HepG2 (cell line): Measurements from ENCODE around the gene CAMKMT. TPM values are rescaled to one million over a fixed set of nuclear protein-coding genes. Genes with fewer than 3 reads are reported as not detected.

Experiments used
- ATAC-seq: fragments of 200-7000 bp; cut with Tn5 transposase; 3 replicates; pipeline ENCODE4 v1.9.1; 2020; ENCODE audit warnings: mild to moderate bottlenecking, moderate library complexity
- BruUV-seq: library from RNA; stranded (reverse); fragments of 400-500 nt; replicated peaks from 2 replicates; lab custom pipeline; 2021; lab: Mats Ljungman, UMichigan
- CTCF ChIA-PET: fragments of 300-600 bp; formaldehyde crosslinking; extraction: SDS; loops from one replicate; lab custom pipeline; 2021; ENCODE audit warnings: low total read pairs, inconsistent platforms, low intra/inter-chr PET ratio; lab: Yijun Ruan, JAX
- POLR2A ChIA-PET: fragments of 350-600 bp; sonication (Branson Sonifier 250); formaldehyde crosslinking; loops from one replicate; lab custom pipeline; 2020; ENCODE audit warnings: antibody characterized with exemption, inconsistent platforms; lab: Yijun Ruan, JAX
- DNase-seq: peaks from one replicate; pipeline ENCODE4 v3.0.0-alpha.2; 2015; ENCODE audit warnings: low spot score
- FAIRE-seq: peaks from 3 replicates; lab custom pipeline; 2011; peaks lifted over from hg19 to GRCh38; lab: Jason Lieb, UNC
- H2AFZ ChIP-seq: one replicate; pipeline ENCODE4 v1.6.1; 2011; ENCODE audit warnings: low read length, inconsistent platforms
- H3K27ac ChIP-seq: fragments of 300-600 bp; 3 replicates; pipeline ENCODE4 v1.8.0; 2011; ENCODE audit warnings: mixed run types, mild to moderate bottlenecking, mixed read lengths, low read length, inconsistent platforms; ENCODE audit not compliant: insufficient read depth; ENCODE audit errors: extremely low read length
- H3K27me3 ChIP-seq, 2 experiments: fragments of 200-600 bp in 1 of 2; 2 replicates in 1 of 2; 3 replicates in 1 of 2; pipeline versions ENCODE4 v1.6.0 to v1.8.0; 2011; ENCODE audit warnings: low read length in 2 of 2, mild to moderate bottlenecking in 2 of 2, moderate library complexity in 2 of 2, inconsistent platforms in 1 of 2; ENCODE audit not compliant: insufficient read depth in 2 of 2, control insufficient read depth in 1 of 2
- H3K36me3 ChIP-seq, 2 experiments: fragments of 200-600 bp in 1 of 2; replicated peaks in 1 of 2; 2 replicates in 1 of 2; 3 replicates in 1 of 2; pipeline versions ENCODE4 v1.5.1 to v1.8.0; 2011; ENCODE audit warnings: low read length in 2 of 2, inconsistent platforms in 1 of 2; ENCODE audit not compliant: insufficient read depth in 2 of 2, control insufficient read depth in 1 of 2
- H3K4me1 ChIP-seq: 2 replicates; pipeline ENCODE4 v1.5.1; 2012; ENCODE audit warnings: low read length, inconsistent platforms; ENCODE audit not compliant: insufficient read depth
- H3K4me2 ChIP-seq: 2 replicates; pipeline ENCODE4 v1.6.0; 2011; ENCODE audit warnings: low read depth, low read length, inconsistent platforms
- H3K4me3 ChIP-seq, 3 experiments: fragments of 200-600 bp in 1 of 3; sonication (generic), shearing (Covaris generic) in 1 of 3; replicated peaks in 1 of 3; 2 replicates each; pipeline ENCODE4 v1.5.1; 2011 to 2016; ENCODE audit warnings: low read length in 3 of 3, inconsistent platforms in 2 of 3, low read depth in 2 of 3, mild to moderate bottlenecking in 2 of 3, control low read depth in 1 of 3, mixed read lengths in 1 of 3; ENCODE audit not compliant: insufficient read depth in 1 of 3
- H3K79me2 ChIP-seq: one replicate; pipeline ENCODE4 v1.6.1; 2011; ENCODE audit warnings: low read length, inconsistent platforms; ENCODE audit not compliant: insufficient read depth
- H3K9ac ChIP-seq: 2 replicates; pipeline ENCODE4 v1.6.0; 2011; ENCODE audit warnings: mild to moderate bottlenecking, low read depth, low read length, inconsistent platforms; ENCODE audit not compliant: insufficient read depth
- H3K9me3 ChIP-seq: 2 replicates; pipeline ENCODE4 v1.5.1; 2012; ENCODE audit warnings: mild to moderate bottlenecking, low read length
- H4K20me1 ChIP-seq: 2 replicates; pipeline ENCODE4 v1.6.0; 2011; ENCODE audit warnings: inconsistent platforms, mild to moderate bottlenecking, low read length, moderate library complexity; ENCODE audit not compliant: insufficient read depth
- CBX2 ChIP-seq, 2 experiments: fragments of 200-600 bp in 1 of 2; sonication (generic); formaldehyde crosslinking in 1 of 2; IDR thresholded peaks; 2 replicates each; pipeline versions ENCODE4 v1.7.0 to v1.8.1; 2018 to 2022; ENCODE audit warnings: low read depth in 2 of 2, low read length in 1 of 2, mild to moderate bottlenecking in 1 of 2, missing genetic modification reagents in 1 of 2
- PRMT3 ChIP-seq: sonication (generic); formaldehyde crosslinking; IDR thresholded peaks from 2 replicates; pipeline ENCODE4 v1.8.1; 2022; ENCODE audit warnings: low read depth, mild to moderate bottlenecking, moderate library complexity, missing genetic modification reagents, borderline replicate concordance
- WGBS: methylation state at CpG from one replicate; pipeline ENCODE4 v1.1.6; 2017; ENCODE audit warnings: low lambda C conversion rate; 5-methylcytosine and 5-hydroxymethylcytosine counted together
- in situ Hi-C: cut with HindIII; loops from 2 replicates; pipeline ENCODE4 v1.10.0; 2017; ENCODE audit warnings: low pct_unique_long_range_greater_than_20kb; ENCODE audit not compliant: extremely low pct_ligation_motif_present
- intact Hi-C: fragments of 100-400 bp; cut with micrococcal nuclease; formaldehyde crosslinking; loops from one replicate; pipeline ENCODE4 v1.10.0; 2022; ENCODE audit not compliant: unreplicated experiment
- polyA plus RNA-seq, 8 experiments: library from polyadenylated mRNA; depleted of rRNA in 3 of 8; stranded (reverse) in 7 of 8; unstranded in 1 of 8; fragments of >200 nt; fragmentation: Illumina TruSeq in 4 of 8; extraction: Trizol in 4 of 8; gene quantifications; 2 replicates each; pipeline versions ENCODE4 v1.2.1 to v1.2.3, GENCODE V29; 2011 to 2016; ENCODE audit warnings: low read depth in 4 of 8, missing spikeins in 1 of 8, mixed read lengths in 1 of 8; ENCODE audit not compliant: insufficient read depth in 1 of 8
- total RNA-seq, 5 experiments: library from RNA; depleted of rRNA; stranded (reverse); fragments of >200 nt; fragmentation: Illumina TruSeq; extraction: Trizol; gene quantifications; 2 replicates each; pipeline ENCODE4 v1.2.3, GENCODE V29; 2016; ENCODE audit warnings: low read depth in 1 of 5
- TF ChIP-seq, protein P1 (sequence below): sonication (generic); formaldehyde crosslinking; IDR thresholded peaks from 2 replicates; pipeline ENCODE4 v1.5.0; 2020; ENCODE audit warnings: mild to moderate bottlenecking, missing genetic modification reagents, borderline replicate concordance
- TF ChIP-seq, protein P2 (sequence below): sonication (generic); formaldehyde crosslinking; IDR thresholded peaks from 2 replicates; pipeline ENCODE4 v1.5.0; 2020; ENCODE audit warnings: missing genetic modification reagents

CAMKMT gene
- total and polyA plus RNA-seq, 2 of the 13 experiments (the other 11 are each of a cell fraction or from before 2014, with no cell fraction given), result 6.9 to 20.8 TPM

DNA sequence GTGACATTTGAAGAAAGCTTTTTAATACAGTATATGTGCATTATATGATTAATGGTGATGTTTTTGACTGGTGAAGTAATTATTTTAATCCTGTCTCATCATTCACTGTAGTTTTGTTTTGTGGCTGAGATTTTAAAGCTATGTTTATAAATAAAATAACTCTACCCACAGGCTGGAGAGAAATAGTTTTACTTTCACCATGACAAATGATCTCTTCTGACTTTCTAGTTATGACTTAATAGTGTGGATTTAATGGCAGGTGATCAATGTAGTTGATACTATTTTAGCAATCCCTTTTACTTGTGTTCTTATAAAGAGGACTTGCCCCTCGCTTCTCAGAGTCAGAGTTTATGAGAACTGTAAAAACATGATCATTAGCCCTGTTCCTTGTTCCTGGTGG, 290.2 kb downstream of the CAMKMT start (continued):
- TF ChIP-seq, protein P1, sequence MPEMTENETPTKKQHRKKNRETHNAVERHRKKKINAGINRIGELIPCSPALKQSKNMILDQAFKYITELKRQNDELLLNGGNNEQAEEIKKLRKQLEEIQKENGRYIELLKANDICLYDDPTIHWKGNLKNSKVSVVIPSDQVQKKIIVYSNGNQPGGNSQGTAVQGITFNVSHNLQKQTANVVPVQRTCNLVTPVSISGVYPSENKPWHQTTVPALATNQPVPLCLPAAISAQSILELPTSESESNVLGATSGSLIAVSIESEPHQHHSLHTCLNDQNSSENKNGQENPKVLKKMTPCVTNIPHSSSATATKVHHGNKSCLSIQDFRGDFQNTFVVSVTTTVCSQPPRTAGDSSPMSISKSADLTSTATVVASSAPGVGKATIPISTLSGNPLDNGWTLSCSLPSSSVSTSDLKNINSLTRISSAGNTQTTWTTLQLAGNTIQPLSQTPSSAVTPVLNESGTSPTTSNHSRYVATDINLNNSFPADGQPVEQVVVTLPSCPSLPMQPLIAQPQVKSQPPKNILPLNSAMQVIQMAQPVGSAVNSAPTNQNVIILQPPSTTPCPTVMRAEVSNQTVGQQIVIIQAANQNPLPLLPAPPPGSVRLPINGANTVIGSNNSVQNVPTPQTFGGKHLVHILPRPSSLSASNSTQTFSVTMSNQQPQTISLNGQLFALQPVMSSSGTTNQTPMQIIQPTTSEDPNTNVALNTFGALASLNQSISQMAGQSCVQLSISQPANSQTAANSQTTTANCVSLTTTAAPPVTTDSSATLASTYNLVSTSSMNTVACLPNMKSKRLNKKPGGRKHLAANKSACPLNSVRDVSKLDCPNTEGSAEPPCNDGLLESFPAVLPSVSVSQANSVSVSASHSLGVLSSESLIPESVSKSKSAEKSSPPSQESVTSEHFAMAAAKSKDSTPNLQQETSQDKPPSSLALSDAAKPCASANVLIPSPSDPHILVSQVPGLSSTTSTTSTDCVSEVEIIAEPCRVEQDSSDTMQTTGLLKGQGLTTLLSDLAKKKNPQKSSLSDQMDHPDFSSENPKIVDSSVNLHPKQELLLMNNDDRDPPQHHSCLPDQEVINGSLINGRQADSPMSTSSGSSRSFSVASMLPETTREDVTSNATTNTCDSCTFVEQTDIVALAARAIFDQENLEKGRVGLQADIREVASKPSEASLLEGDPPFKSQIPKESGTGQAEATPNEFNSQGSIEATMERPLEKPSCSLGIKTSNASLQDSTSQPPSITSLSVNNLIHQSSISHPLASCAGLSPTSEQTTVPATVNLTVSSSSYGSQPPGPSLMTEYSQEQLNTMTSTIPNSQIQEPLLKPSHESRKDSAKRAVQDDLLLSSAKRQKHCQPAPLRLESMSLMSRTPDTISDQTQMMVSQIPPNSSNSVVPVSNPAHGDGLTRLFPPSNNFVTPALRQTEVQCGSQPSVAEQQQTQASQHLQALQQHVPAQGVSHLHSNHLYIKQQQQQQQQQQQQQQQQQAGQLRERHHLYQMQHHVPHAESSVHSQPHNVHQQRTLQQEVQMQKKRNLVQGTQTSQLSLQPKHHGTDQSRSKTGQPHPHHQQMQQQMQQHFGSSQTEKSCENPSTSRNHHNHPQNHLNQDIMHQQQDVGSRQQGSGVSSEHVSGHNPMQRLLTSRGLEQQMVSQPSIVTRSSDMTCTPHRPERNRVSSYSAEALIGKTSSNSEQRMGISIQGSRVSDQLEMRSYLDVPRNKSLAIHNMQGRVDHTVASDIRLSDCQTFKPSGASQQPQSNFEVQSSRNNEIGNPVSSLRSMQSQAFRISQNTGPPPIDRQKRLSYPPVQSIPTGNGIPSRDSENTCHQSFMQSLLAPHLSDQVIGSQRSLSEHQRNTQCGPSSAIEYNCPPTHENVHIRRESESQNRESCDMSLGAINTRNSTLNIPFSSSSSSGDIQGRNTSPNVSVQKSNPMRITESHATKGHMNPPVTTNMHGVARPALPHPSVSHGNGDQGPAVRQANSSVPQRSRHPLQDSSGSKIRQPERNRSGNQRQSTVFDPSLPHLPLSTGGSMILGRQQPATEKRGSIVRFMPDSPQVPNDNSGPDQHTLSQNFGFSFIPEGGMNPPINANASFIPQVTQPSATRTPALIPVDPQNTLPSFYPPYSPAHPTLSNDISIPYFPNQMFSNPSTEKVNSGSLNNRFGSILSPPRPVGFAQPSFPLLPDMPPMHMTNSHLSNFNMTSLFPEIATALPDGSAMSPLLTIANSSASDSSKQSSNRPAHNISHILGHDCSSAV (CRISPR knock-in tag), result no peak

GRCh38 chr2:44652701-44653100, 291.0 kb downstream of the CAMKMT start:
- in situ Hi-C loops (no loop called here), intact Hi-C loops (no loop called here)
- WGBS, result 97% methylated on average over 4 of the region's 4 CpGs
- no peak for FAIRE-seq
- Histone ChIP-seq H3K36me3 (no peaks in the 10 kb centered on the region), H3K4me2 (no peak overlapping the region), H3K4me1 (no peaks in the 10 kb centered on the region), H3K27ac (no peak overlapping the region), H2AFZ (no peak overlapping the region), H3K4me3 (no peak overlapping the region), H3K79me2 (no peaks in the 10 kb centered on the region), H3K9ac (no peak overlapping the region), H3K9me3 (no peaks in the 10 kb centered on the region), H4K20me1 (no peaks in the 10 kb centered on the region), H3K27me3 (no peaks in the 10 kb centered on the region)
- DNase-seq, result no peak
- TF ChIP-seq, protein P2, sequence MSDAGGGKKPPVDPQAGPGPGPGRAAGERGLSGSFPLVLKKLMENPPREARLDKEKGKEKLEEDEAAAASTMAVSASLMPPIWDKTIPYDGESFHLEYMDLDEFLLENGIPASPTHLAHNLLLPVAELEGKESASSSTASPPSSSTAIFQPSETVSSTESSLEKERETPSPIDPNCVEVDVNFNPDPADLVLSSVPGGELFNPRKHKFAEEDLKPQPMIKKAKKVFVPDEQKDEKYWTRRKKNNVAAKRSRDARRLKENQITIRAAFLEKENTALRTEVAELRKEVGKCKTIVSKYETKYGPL (CRISPR knock-in tag), result no peak
- TF ChIP-seq CBX2 (IDR thresholded peaks at IDR 0.05; ENCODE audit: low read depth, low read length), result no peak
- TF ChIP-seq CBX2 (CRISPR knock-in tag; IDR thresholded peaks at IDR 0.05; ENCODE audit: low read depth), result no peak
- TF ChIP-seq PRMT3 (CRISPR knock-in tag), result no peak
- no peak for ATAC-seq
- POLR2A ChIA-PET, result no interaction called here
- CTCF ChIA-PET, result no interaction called here
- BruUV-seq, result no TSS peak
